T-helper 9 cell (primary cell): Measurements from ENCODE around the gene PTPRD.

Source experiments
- DNase-seq: peaks from one replicate; pipeline ENCODE4 v3.0.0-alpha.2; 2020

PTPRD gene

GRCh38 chr9:9231946-9232345 is 1380.9 kb downstream of the PTPRD start:
- DNase-seq: no peak

DNA sequence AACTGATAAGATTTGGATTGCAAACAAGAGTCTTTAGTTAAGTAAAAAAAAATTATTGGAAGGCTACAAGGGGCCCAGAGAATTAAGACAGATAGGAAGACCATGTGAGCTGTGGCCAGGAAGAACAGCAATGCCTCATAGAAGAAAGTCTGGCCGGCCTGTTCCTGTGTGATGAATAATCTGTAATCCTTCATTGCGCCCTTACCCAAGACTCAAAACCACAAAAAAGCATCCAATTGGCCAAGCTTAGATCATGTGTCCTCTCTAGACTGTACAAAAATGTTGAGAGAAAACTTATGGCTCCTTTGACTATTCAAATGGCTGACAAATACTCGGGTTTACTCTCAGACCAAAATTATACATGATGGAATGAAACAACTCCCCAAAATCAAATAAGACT is 1383.5 kb downstream of the PTPRD start:
- no peak for DNase-seq

GRCh38 chr9:9223175-9223574 is 1389.6 kb downstream of the PTPRD start:
- no peak for DNase-seq

- no peak for DNase-seq
These were observed 1390.1 kb downstream of the PTPRD start for GRCh38 chr9:9222730-9223129.

DNA sequence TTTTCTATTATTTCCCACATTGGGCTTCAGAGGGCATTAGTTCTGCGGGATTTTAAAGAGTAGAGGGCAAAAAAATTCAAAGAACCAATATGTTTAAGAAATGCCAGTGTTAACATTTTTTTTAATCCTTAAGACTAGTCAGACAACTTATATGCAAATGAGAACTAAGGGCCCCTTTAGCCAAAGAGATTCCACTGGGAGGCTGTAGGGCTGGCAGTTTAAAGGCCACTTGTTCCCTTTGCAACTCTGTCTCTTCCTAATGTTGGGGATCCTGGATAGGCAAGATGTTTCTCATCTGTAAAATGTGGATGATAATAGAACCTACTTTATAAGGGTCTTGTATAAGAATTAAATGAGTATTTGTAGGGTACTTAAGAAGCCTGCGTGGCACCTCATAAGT is 1395.9 kb downstream of the PTPRD start:
- DNase-seq: no peak

DNA sequence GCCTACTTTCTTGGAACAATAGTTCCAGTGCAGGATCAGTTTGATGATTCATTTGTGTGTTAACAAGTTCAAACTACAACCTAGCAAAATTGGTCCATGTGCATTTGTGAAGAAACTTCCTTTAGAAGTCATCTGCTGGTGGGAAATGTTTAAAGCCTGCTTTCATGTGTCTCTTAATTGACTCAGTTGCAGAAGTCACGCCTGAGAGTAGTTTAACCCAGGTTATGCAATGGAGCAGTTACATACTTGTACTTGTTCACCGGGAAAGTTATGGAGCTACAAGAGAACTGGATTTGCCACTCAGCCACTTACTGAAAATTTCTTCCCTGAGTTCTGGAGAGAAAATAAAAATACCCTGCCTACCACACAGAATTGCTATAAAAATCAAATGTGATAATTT is 1397.8 kb downstream of the PTPRD start:
- no peak for DNase-seq

DNA sequence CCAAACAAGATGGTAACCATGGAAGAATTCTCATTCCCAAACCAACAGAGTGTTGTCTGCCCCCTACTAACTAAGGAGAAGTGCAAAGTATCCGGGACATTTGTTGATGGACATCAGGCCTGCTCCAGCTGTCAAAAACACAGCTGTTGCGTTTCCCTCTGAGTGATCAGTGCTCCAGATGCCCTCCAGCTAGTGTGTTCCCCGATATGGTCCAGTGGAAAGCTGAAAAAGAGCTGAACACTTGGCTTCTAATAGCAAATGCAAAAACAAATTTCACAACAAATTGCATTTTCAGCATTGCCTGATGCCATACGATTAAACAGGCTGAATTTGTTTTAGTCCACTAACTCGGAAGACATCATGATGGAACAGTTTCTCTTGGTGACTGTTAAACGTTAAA is 1398.7 kb downstream of the PTPRD start:
- DNase-seq: no peak

GRCh38 chr9:9212963-9213362 is 1399.8 kb downstream of the PTPRD start:
- DNase-seq: no peak

GRCh38 chr9:9202276-9202675 is 1410.5 kb downstream of the PTPRD start:
- DNase-seq: no peak

GRCh38 chr9:9186086-9186485 is 1426.7 kb downstream of the PTPRD start:
- DNase-seq: no peak

- no peak for DNase-seq
These were observed 1430.4 kb downstream of the PTPRD start for GRCh38 chr9:9182431-9182830.

GRCh38 chr9:9177081-9177480 is 1435.7 kb downstream of the PTPRD start:
- DNase-seq: no peak

- no peak for DNase-seq
These were observed 1438.4 kb downstream of the PTPRD start for GRCh38 chr9:9174358-9174757.

DNA sequence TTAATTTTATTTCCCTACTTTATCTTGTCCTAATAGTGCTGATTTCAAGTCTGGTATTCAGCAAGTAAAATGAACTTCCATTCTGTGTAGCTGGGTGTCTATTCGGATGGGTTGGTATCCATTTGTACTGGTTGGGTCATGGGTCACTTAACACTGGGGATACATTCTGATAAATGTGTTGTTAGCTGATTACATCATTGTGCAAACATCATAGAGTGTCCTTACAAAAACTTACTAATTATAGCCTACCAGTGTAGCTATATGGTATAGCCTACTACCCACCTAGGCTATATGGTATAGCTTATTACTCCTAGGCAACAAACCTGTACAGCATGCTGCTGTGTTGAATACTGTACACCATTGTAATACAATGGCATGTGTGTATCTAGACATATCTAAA is 1439.5 kb downstream of the PTPRD start:
- no peak for DNase-seq

- no peak for DNase-seq
These were observed 1442.2 kb downstream of the PTPRD start for GRCh38 chr9:9170439-9171134.

GRCh38 chr9:9142001-9142400 is 1470.8 kb downstream of the PTPRD start:
- DNase-seq: no peak

DNA sequence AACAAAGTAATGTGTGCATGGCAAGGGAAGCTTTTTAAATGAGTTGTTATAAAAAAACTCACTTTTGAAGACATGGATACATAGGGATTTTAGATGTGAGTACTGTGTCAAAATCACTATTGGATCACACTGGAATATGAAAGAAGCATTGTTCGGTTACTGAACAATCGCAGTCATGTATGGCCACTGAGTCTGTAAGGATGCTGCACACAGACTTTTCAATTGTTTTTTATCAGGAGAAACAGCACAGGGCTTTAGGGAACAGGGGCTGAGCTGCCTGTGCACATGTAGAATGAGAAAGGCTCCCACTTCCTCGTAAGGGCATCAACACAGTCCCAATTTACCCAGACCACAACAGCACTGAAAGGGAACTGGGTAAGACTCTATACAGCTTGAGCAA is 1479.3 kb downstream of the PTPRD start:
- DNase-seq: no peak

DNA sequence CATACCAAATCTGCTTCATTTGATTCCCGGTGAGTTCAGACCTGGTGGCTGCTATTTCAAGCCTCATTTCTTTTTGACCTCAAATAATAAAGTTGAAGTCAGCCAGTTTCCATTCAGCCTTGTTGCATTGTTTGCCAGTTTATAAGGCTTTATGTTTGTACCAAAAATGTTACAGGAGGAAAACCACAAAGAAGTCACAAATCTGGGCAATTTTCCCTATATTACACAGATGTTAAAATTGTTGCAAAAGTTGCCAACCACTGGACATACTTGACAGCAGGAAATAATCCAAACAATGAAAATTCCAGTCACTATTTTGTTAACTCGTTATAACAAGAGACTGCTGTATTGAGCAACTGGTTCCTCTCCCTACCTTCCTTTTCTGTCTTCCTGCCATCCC is 1488.2 kb downstream of the PTPRD start:
- no peak for DNase-seq

DNA sequence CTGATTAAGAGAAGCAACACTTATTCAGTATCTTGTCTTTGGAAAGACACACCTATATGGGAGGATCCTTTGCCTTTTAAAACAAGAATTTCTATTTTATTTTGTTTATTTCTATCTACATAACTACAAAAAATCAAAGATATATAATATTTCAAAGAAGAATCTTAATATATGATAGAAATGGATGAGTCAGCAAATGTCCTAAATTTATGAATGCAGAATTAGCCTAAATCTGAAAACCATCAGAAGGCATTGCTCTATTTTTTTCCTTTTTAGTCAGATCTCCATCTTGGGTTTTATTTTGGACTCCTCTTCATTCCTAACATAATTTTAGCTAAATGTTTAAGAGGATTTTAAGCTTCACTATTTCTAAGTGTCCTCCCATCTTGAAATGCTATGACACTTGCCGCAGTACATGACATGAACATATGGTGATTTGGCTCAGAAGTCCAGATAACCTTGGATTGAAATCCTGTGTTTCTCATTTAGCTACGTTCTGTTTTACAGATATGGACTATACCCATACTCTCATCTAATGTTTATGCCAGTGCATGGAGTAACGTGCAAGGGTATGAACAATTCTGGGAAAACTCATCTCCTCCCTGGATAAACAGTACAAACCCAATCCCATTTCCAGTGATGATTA is 1490.4 kb downstream of the PTPRD start:
- no peak for DNase-seq

DNA sequence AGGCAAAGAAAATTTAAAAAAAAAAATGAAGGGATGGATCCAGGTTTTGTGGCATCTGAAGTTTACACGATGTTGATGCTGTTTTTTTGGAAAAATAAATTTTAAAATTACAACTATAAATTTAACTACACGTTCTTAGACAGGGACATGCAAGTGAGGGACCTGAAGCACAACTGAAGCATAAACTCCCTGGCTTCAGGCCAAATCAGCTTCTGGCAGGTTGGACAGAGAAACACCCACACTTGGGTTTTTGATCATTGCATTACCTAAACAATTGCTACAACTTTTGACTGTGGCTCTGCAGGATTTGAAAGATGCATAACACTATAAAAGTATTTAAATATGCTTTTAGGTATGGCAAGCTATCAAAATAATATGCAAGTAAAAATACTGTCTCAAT is 1494.9 kb downstream of the PTPRD start:
- no peak for DNase-seq

- no peak for DNase-seq
These were observed 1500.6 kb downstream of the PTPRD start for GRCh38 chr9:9112001-9112720.

DNA sequence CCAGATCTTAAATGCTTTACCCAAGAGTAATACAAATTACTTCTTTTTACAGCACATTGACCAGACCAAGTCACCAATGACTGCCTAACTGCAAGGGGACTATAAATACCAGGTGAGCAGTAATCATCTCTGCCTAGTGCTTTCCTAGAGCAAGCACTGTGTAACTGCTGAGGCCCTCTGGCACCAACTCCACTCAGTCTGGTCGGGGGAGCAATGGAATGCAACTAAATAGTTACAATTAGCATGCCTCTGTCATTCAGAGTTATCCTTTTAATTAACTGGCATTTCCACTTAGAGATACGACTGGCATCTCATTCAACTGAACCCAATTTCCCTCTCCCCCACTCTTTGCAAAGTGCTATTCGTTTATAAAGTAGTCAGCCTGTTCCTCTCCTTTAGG is 1504.2 kb downstream of the PTPRD start:
- no peak for DNase-seq

- no peak for DNase-seq
These were observed 1510.5 kb downstream of the PTPRD start for GRCh38 chr9:9102295-9102694.

- no peak for DNase-seq
These were observed 1512.7 kb downstream of the PTPRD start for GRCh38 chr9:9100070-9100469.
